ENCODE measurements around the gene FNTB.

GRCh38 chr14:64940336-64940910, 46.3 kb upstream of the FNTB start:
- no peak for TF ChIP-seq GATA2 (IDR thresholded peaks at IDR 0.05; ENCODE audit: low read depth, low read length)
- no peak for TF ChIP-seq GATA3 (IDR thresholded peaks at IDR 0.05; ENCODE audit: low read depth, low read length)
